GM21381 (cell line): ENCODE measurements around the gene YPEL3.
"Not testable (repeated sequence)": the region's sequence is repeated elsewhere in the genome, so short reads cannot be mapped to it uniquely, and the experiment has no call there.

Experiments used
- ATAC-seq: cut with Tn5 transposase; IDR thresholded peaks from one replicate; pipeline ENCODE4 v1.9.1; 2021; ENCODE audit warnings: mild to moderate bottlenecking, moderate library complexity; ENCODE audit not compliant: unreplicated experiment

Gene YPEL3

DNA sequence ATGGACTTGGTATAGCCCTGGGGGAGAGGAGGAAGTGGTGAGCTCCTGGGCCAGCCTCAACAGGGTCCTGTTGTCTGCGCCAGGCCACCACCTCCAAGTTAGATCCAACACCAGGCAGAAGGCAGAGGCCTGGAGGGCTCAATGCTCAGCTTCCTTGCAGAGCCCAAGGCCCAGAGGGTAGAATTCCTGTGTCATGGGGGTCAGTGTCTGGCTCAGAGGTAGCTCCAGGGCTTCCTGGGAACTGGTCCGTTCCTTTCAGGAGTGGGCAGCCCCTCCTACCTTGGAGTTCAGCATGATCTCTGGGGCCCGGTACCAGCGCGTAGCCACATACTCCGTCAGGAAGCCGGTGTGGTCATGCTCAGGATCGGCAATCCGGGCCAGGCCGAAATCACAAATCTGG lies 21.8 kb upstream of the YPEL3 start:
- ATAC-seq: no peak

DNA sequence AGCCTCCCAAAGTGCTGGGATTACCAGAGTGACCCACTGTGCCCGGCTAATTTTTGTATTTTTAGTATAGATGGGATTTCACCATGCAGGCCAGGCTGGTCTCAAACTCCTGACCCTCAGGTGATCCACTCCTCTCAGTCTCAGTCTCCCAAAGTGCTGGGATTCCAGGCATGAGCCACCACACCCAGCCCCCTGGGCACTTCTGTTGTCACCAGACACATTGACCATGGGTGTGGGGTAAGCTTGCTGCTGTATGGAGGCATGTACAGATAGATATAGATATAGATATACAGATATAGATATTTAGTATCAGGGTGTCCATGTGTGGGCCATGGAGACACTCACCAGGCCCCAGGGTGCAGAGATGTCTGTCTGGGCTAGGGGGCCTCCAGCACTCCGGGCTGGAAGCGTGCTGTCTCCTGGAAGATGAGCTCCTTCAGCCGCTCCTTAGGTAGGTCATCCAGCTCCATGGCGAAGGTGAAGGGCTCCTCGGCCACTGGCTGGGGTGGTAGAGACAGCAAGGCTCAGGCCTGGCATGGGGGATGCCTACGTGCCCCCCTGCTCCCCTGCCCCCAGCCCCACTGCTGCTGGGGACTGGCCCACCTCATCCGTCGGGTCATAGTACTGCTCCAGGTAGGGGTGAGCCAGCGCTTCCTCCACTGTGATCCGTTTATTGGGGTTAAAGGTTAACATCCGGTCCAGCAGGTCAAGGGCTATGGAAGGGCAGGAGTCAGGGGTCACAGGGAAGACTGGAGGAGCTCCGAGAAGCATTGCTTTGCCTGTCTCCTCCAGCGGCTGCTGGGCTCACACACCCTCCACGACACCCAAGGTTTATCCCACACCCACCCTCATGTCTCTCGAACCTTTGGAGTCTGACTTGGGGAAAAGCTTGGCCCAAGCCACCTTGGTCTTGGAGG lies 20.5 kb upstream of the YPEL3 start:
- ATAC-seq: no peak

DNA sequence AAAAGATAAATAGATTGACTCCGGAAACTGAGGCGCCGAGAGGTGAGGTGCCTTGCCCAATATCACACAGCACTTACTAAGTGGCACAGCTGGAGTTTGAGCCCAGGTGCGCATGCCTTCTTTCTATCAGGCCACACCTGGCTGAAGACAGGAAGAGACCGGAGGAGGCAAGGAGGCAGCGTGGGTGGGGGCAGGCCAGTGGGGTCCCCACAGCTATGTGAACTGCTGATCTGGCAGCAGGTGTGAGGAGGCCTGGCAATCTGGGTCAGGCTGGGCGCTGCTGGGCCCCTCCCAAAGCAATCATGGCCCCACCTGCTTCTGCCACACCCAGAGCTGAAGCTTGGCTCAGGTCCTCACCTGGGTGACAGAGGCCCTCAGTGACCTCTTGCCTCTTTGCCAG lies 19.2 kb upstream of the YPEL3 start:
- no peak for ATAC-seq

- not testable (repeated sequence) for ATAC-seq
These were observed 18.8 kb upstream of the YPEL3 start for GRCh38 chr16:30114833-30115232.

DNA sequence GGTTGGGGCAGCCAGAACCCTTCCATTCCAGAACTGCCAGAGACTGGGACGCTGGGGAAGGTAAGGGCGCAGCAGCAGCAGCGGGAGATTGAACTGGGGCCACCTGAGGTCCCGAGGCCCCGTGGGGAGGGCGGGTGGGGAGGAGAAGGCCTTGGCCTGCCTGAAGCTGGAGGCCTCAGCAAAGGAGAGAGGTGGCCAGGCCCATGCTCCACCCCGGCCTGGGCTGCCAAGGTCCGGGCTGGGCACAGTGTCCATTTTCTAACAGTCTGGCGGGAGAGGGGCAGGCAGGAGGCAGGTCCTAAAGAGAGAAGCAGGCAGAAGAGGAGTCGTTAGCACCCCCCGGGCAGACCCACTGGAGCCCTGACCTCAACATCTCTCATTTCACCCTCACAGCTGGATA lies 18.4 kb upstream of the YPEL3 start:
- ATAC-seq: no peak

- no peak for ATAC-seq
These were observed 17.8 kb upstream of the YPEL3 start for GRCh38 chr16:30113711-30114333.

DNA sequence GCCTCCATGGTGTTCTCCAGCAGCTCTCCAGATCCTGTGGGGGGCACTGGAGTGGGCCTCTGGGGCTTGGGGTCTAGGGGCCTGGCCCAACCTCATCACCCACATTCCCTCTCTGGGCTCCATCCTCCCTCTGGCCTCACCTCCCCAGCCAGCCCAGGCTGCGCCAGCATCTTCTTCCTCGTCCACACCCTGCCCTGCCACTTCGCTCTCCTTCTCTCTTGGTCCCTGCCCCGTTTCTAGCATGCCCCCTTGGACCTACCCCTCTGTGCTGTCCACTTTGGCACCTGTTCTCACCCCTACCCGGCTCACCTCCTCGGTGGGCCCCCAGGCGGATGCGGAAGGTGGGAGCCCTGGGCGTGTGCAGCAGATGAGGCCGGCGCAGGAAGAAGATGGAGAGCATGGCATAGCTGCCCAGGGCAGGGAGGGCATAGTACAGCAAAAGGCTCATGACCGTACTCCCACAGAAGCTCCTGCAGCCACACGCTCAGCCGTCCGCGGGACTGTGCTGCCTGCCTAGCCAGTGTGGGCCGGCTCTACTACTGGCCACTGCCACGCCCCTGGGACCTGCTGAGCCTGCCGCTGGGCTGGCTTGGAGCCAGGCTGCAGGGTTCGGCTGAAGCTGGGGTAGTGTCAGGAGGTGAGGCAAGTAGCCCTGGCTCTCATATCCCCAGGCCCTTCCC lies 17.2 kb upstream of the YPEL3 start, which contains the start of gene GDPD3:
Gene GDPD3 (minus strand): TSS at position 507 of the 680 bp plus-strand sequence. CDS start 59 bp downstream, at position 448.
- no peak for ATAC-seq

DNA sequence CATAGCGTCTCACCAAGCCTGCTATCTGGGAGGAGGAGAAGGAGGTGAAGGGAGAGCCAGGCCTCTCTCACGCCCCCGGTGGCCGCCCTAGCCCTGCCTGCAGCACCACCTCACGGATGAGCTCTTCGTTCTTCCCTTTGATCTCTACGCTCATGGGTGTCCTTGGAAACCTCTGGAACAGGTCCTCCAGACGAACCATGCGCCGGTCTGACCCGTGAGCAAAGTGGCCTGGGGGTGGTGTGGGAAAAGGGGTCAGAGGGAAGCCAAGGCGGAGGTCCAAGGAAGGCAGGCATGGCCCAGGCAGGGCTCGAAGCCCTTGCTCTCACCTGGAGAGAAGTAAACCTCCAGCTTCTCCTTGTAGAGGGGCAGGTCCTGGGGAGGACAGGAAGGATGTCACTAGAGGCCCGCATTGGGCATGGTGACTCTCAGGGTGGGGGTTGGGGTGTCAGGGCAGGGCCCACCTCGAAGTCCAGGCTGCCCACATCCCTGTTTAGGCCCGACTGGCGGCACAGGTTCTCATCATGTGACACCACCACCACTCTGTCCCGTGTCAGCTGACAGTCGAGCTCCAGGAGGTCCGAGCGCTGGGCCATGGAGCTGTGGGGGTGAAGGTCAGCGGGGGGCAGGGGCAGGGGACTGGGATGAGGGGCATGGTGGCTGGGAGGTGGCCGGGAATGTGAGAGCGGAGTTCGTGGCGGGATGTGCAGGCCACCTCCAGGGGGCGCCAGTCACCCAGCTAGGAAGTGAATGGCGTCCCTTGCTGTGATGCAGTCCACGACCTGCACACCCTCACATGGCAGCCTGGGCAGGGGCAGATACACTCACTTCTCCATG lies 16.4 kb upstream of the YPEL3 start:
- ATAC-seq: no peak

GRCh38 chr16:30110661-30111060 lies 14.6 kb upstream of the YPEL3 start:
- no peak for ATAC-seq

- no peak for ATAC-seq
These were observed 12.2 kb upstream of the YPEL3 start for GRCh38 chr16:30108059-30108850.

GRCh38 chr16:30104492-30104891 lies 8.5 kb upstream of the YPEL3 start:
- ATAC-seq: no peak

GRCh38 chr16:30104090-30104489 lies 8.1 kb upstream of the YPEL3 start:
- no peak for ATAC-seq

GRCh38 chr16:30096862-30097563 lies 1.0 kb upstream of the YPEL3 start:
- no peak for ATAC-seq

- no peak for ATAC-seq
These were observed 591 bp downstream of the YPEL3 start for GRCh38 chr16:30095166-30096078.

GRCh38 chr16:30094541-30095165 lies 1.4 kb downstream of the YPEL3 start:
- ATAC-seq: no peak

DNA sequence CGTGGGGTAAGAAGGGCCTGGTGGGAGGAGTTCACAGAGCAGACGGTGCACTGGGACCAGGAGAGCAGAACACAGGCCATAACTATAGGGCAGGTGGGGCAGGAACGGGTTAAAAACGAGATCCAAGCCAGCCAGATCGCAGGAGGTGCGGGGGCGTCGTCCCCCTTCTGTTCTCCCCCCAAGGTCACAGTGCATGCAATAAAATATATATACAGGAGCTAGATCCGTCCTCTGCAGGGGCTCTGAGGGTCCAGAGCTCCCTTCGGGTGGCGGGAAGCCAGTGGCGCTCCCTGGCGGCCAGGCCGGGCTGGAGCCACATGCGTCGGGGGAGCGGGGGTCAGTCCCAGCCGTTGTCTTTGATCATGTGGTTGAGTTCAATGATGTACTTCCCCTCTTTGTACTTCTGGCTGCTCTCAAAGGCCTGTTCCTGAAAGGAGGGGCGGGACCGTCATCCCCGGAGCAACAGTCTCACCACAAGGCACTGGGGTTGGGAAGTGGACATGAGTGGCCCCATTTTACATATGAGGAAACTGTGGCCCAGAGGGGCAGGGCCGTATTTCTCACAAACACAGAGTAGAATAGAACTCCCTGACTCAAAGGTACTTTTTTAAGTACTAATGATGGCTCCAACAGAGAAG lies 3.5 kb downstream of the YPEL3 start:
- ATAC-seq: peak; percentile 43
